K562 (cell line): Measurements from ENCODE around the gene CHSY3. TPM values are rescaled to one million over a fixed set of nuclear protein-coding genes. Genes with fewer than 3 reads are reported as not detected.

Experiments
- ATAC-seq: fragments of 200-7000 bp; cut with Tn5 transposase; 3 replicates; pipeline ENCODE4 v1.9.1; 2020; ENCODE audit warnings: moderate library complexity
- BruUV-seq: library from RNA; stranded (reverse); fragments of 400-500 nt; replicated peaks from 2 replicates; lab custom pipeline; 2021; lab: Mats Ljungman, UMichigan
- CTCF ChIA-PET: fragments of 300-600 bp; formaldehyde crosslinking; extraction: SDS; loops from one replicate; lab custom pipeline; 2021; ENCODE audit warnings: low intra/inter-chr PET ratio; lab: Yijun Ruan, JAX
- POLR2A ChIA-PET: fragments of 300-600, 350-650 bp; sonication (Branson Sonifier 250); formaldehyde crosslinking; extraction: SDS; loops from one replicate; lab custom pipeline; 2021; ENCODE audit warnings: antibody characterized with exemption, inconsistent platforms; lab: Yijun Ruan, JAX
- DNase-seq, 4 experiments: peaks; one replicate each; pipeline versions ENCODE4 v3.0.0 to v3.0.0-alpha.2; 2011 to 2018; ENCODE audit warnings: low spot score in 3 of 4, mixed read lengths in 3 of 4; ENCODE audit errors: extremely low read depth in 1 of 4
- FAIRE-seq: peaks from 2 replicates; lab custom pipeline; 2011; peaks lifted over from hg19 to GRCh38; lab: Jason Lieb, UNC
- H2AFZ ChIP-seq: 2 replicates; pipeline ENCODE4 v1.6.0; 2011; ENCODE audit warnings: low read depth, low read length, control low read depth, inconsistent platforms
- H3K27ac ChIP-seq: fragments of 200-600 bp; 3 replicates; pipeline ENCODE4 v1.8.0; 2011; ENCODE audit warnings: low read depth, mild to moderate bottlenecking, control low read depth, inconsistent platforms, low read length, moderate library complexity, mixed read lengths; ENCODE audit errors: extremely low read depth
- H3K27me3 ChIP-seq, 2 experiments: fragments of 300-600 bp in 1 of 2; 2 replicates in 1 of 2; 3 replicates in 1 of 2; pipeline versions ENCODE4 v1.6.0 to v1.8.0; 2011; ENCODE audit warnings: inconsistent platforms in 2 of 2, low read length in 2 of 2, mild to moderate bottlenecking in 1 of 2, mixed read lengths in 1 of 2, moderate library complexity in 1 of 2; ENCODE audit not compliant: control insufficient read depth in 2 of 2, insufficient read depth in 2 of 2
- H3K36me3 ChIP-seq: fragments of 300-600 bp; 3 replicates; pipeline ENCODE4 v1.8.0; 2011; ENCODE audit warnings: mild to moderate bottlenecking, low read length, inconsistent platforms; ENCODE audit not compliant: control insufficient read depth, insufficient read depth
- H3K4me1 ChIP-seq, 2 experiments: fragments of 200-600 bp in 1 of 2; replicated peaks in 1 of 2; 2 replicates in 1 of 2; 3 replicates in 1 of 2; pipeline versions ENCODE4 v1.5.1 to v1.8.0; 2011; ENCODE audit warnings: inconsistent platforms in 2 of 2, low read length in 2 of 2, mild to moderate bottlenecking in 1 of 2, mixed read lengths in 1 of 2, moderate library complexity in 1 of 2; ENCODE audit not compliant: control insufficient read depth in 2 of 2, insufficient read depth in 2 of 2
- H3K4me2 ChIP-seq: 2 replicates; pipeline ENCODE4 v1.6.1; 2011; ENCODE audit warnings: low read length, control low read depth, inconsistent platforms, mixed read lengths; ENCODE audit not compliant: insufficient read depth
- H3K4me3 ChIP-seq: fragments of 200-600 bp; sonication (generic), shearing (Covaris generic); 2 replicates; pipeline ENCODE4 v1.5.1; 2016; ENCODE audit warnings: control low read depth, inconsistent platforms
- H3K79me2 ChIP-seq: fragments of 200-600 bp; 3 replicates; pipeline ENCODE4 v1.8.0; 2011; ENCODE audit warnings: low read length, inconsistent platforms; ENCODE audit not compliant: control insufficient read depth, insufficient read depth
- H3K9ac ChIP-seq, 2 experiments: 2 replicates each; pipeline versions ENCODE4 v1.6.0 to v1.6.1; 2011; ENCODE audit warnings: low read depth in 2 of 2, low read length in 2 of 2, control low read depth in 1 of 2, inconsistent platforms in 1 of 2, mild to moderate bottlenecking in 1 of 2, mixed read lengths in 1 of 2; ENCODE audit not compliant: insufficient read depth in 1 of 2
- H3K9me1 ChIP-seq: one replicate; pipeline ENCODE4 v1.6.0; 2011; ENCODE audit warnings: inconsistent platforms, mild to moderate bottlenecking, low read length, moderate library complexity; ENCODE audit not compliant: control insufficient read depth, insufficient read depth
- H3K9me3 ChIP-seq: replicated peaks from 2 replicates; pipeline ENCODE4 v1.5.1; 2011; ENCODE audit warnings: low read depth, low read length, inconsistent platforms; ENCODE audit not compliant: control insufficient read depth, insufficient read depth
- H4K20me1 ChIP-seq: replicated peaks from 2 replicates; pipeline ENCODE4 v1.6.1; 2011; ENCODE audit warnings: low read length, inconsistent platforms, mixed read lengths; ENCODE audit not compliant: control insufficient read depth, insufficient read depth
- CEBPG ChIP-seq, 3 experiments: fragments of 200-800 bp in 1 of 3; sonication (Bioruptor generic) in 1 of 3; sonication (generic) in 1 of 3; formaldehyde crosslinking in 1 of 3; IDR thresholded peaks in 2 of 3; conservative IDR thresholded peaks in 1 of 3; 2 replicates each; pipeline versions ENCODE4 v1.6.1 to v1.8.0; 2016 to 2022; ENCODE audit warnings: missing compliant biosample characterization in 2 of 3, missing genetic modification characterization in 2 of 3, mild to moderate bottlenecking in 1 of 3, missing genetic modification reagents in 1 of 3
- ELF4 ChIP-seq: fragments of 450-650 bp; formaldehyde crosslinking; IDR thresholded peaks from 2 replicates; pipeline ENCODE4 v1.4.0; 2022; ENCODE audit warnings: missing genetic modification characterization
- HDAC6 ChIP-seq: IDR thresholded peaks from 2 replicates; pipeline ENCODE4 v1.6.1; 2012; ENCODE audit warnings: low read depth, mild to moderate bottlenecking, control low read depth, inconsistent platforms, low read length, moderate library complexity
- HMGN3 ChIP-seq: IDR thresholded peaks from 2 replicates; pipeline ENCODE4 v1.6.1; 2011; ENCODE audit warnings: borderline replicate concordance, low read depth, mild to moderate bottlenecking, mixed read lengths, low read length; ENCODE audit not compliant: insufficient read length; ENCODE audit errors: extremely low read depth
- MTA3 ChIP-seq: fragments of 450-650 bp; formaldehyde crosslinking; IDR thresholded peaks from 2 replicates; pipeline ENCODE4 v1.6.1; 2017; ENCODE audit warnings: mild to moderate bottlenecking, borderline replicate concordance
- ZNF165 ChIP-seq: fragments of 250-450 bp; sonication (Bioruptor Pico); IDR thresholded peaks from 2 replicates; pipeline ENCODE4 v1.4.0; 2020; ENCODE audit warnings: borderline replicate concordance
- ZNF232 ChIP-seq: sonication (generic); formaldehyde crosslinking; IDR thresholded peaks from 2 replicates; pipeline ENCODE4 v1.8.0; 2022; ENCODE audit warnings: mild to moderate bottlenecking, missing genetic modification reagents
- WGBS: fragments of 100-300 bp; shearing (Covaris generic); methylation state at CpG from one replicate; pipeline ENCODE4 v1.1.6; 2016; ENCODE audit warnings: low coverage, mixed read lengths; ENCODE audit not compliant: insufficient coverage; ENCODE audit errors: missing lambda C conversion rate; 5-methylcytosine and 5-hydroxymethylcytosine counted together
- in situ Hi-C: fragments of 300-500 bp; cut with MboI; formaldehyde crosslinking; loops from 4 replicates; pipeline ENCODE4 v1.15.0; 2018; ENCODE audit warnings: inconsistent platforms, mixed read lengths
- intact Hi-C: fragments of 100-400 bp; cut with micrococcal nuclease; formaldehyde crosslinking; loops from 2 replicates; pipeline ENCODE4 v1.14.2; 2022
- polyA plus RNA-seq, 8 experiments: library from polyadenylated mRNA; depleted of rRNA in 4 of 8; stranded (reverse) in 5 of 8; unstranded in 3 of 8; fragments of >200 nt; fragmentation: Nextera tagmentation in 2 of 8; fragmentation: Illumina TruSeq in 1 of 8; extraction: Ambion mirVana in 2 of 8; extraction: Trizol in 1 of 8; gene quantifications; 2 replicates each; pipeline versions ENCODE4 v1.2.1 to v1.2.3, GENCODE V29; 2011 to 2014; ENCODE audit warnings: inconsistent platforms in 1 of 8, missing spikeins in 1 of 8
- total RNA-seq, 7 experiments: library from RNA; depleted of rRNA in 6 of 7; stranded (reverse); fragments of >200 nt in 6 of 7; fragmentation: Illumina TruSeq in 2 of 7; extraction: Trizol in 2 of 7; gene quantifications; 2 replicates each; pipeline versions ENCODE4 v1.2.1 to v1.2.3, GENCODE V29; 2011 to 2021; ENCODE audit warnings: low replicate concordance in 1 of 7
- TF ChIP-seq, protein P1 (sequence below): fragments of 250-450 bp; sonication (Bioruptor Pico); IDR thresholded peaks from 2 replicates; pipeline ENCODE4 v1.5.0; 2021; ENCODE audit warnings: mild to moderate bottlenecking, borderline replicate concordance
- TF ChIP-seq, protein P2 (sequence below): sonication (generic); formaldehyde crosslinking; IDR thresholded peaks from 2 replicates; pipeline ENCODE4 v1.9.0; 2022; ENCODE audit warnings: mild to moderate bottlenecking, missing genetic modification reagents
- TF ChIP-seq, protein P3 (sequence below): IDR thresholded peaks from 2 replicates; pipeline ENCODE4 v1.6.1; 2011; ENCODE audit not compliant: insufficient read length; ENCODE audit errors: extremely low read depth
- TF ChIP-seq, protein P4 (sequence below): sonication (generic); formaldehyde crosslinking; IDR thresholded peaks from 2 replicates; pipeline ENCODE4 v1.8.1; 2023; ENCODE audit warnings: mild to moderate bottlenecking, missing genetic modification reagents, moderate library complexity

The CHSY3 gene
- total and polyA plus RNA-seq, 9 of the 15 experiments (the other 6 are each of a cell fraction or from before 2014, with no cell fraction given): 0.04 TPM; not detected in 8

DNA sequence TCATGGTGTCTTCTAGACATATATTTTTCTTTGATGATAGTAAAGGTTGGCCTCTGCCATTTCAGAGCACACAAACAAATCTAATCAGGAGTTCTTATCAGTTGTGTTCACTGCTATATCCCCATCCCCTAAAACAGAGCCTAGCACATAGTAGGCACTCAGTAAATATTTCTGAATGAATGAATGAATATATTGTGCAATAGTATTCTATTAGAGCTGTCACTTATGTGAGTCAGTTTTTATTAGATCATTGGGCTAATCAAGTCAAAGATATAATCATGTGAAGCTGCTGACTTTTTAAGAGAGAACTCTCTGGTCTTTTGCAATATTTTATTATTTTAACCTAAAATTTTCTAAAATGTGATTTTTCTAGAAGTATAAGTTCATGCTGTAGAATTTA lies 84.2 kb downstream of the CHSY3 start:
- Histone ChIP-seq H3K36me3 (no peaks in the 10 kb centered on the region), H3K79me2 (no peaks in the 10 kb centered on the region), H4K20me1 (no peaks in the 10 kb centered on the region), H3K4me1 (no peaks in the 10 kb centered on the region), H3K4me2 (no peak overlapping the region), H3K27me3 (no peaks in the 10 kb centered on the region), H2AFZ (no peak overlapping the region)
- ATAC-seq (no peak), DNase-seq (no peak)
- no TSS peak for BruUV-seq
- TF ChIP-seq CEBPG (CRISPR knock-in tag; IDR thresholded peaks at IDR 0.05) (no peak), CEBPG (tag; conservative IDR thresholded peaks at IDR 0.05 in 1 of 2, IDR thresholded peaks at IDR 0.05 in 1 of 2) (peak in 1 of 2 experiments; percentile 70; a peak in 2 of 4 replicates), ZNF232 (no peak)
- TF ChIP-seq, all 486 proteins: peak for 1
- in situ Hi-C loops (no loop called here), intact Hi-C loops (no loop called here)
- Histone ChIP-seq H3K9me1 (no peaks in the 10 kb centered on the region), H3K4me3 (no peak overlapping the region), H3K9me3 (no peaks in the 10 kb centered on the region; the same call in 1 of the 2 replicates), H3K27ac (no peak overlapping the region), H3K9ac (no peak overlapping the region)
- ChIA-PET CTCF (no interaction called here), POLR2A (no interaction called here)
- FAIRE-seq: no peak

DNA sequence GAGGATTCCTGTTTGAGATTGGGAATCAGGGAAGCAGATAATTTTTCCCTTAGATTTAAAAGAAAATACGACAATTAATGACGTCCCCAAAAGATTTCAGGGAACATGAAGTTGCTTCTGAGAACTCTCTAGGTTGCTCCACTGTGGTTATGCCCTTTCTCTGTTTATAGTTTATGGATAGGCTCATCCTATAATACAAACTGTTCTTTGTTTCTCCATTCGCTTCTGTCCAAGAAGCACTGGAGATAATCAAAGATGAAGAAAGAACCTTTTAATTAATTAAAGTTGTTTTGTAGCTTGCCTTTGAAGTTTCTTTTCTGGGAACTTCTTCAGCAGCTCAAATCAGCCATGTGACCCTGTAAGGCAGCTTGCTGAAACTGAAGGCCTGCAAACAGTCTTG lies 87.5 kb downstream of the CHSY3 start:
- intact Hi-C loops: no loop called here
- no peak for FAIRE-seq
- TF ChIP-seq, protein P1, sequence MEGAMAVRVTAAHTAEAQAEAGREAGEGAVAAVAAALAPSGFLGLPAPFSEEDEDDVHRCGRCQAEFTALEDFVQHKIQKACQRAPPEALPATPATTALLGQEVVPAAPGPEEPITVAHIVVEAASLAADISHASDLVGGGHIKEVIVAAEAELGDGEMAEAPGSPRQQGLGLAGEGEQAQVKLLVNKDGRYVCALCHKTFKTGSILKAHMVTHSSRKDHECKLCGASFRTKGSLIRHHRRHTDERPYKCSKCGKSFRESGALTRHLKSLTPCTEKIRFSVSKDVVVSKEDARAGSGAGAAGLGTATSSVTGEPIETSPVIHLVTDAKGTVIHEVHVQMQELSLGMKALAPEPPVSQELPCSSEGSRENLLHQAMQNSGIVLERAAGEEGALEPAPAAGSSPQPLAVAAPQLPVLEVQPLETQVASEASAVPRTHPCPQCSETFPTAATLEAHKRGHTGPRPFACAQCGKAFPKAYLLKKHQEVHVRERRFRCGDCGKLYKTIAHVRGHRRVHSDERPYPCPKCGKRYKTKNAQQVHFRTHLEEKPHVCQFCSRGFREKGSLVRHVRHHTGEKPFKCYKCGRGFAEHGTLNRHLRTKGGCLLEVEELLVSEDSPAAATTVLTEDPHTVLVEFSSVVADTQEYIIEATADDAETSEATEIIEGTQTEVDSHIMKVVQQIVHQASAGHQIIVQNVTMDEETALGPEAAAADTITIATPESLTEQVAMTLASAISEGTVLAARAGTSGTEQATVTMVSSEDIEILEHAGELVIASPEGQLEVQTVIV (CRISPR knock-in tag): no peak
- TF ChIP-seq ELF4 (CRISPR knock-in tag) (no peak), HDAC6 (no peak), MTA3 (no peak), ZNF165 (CRISPR knock-in tag) (no peak), HMGN3 (no peak)
- TF ChIP-seq, protein P2, sequence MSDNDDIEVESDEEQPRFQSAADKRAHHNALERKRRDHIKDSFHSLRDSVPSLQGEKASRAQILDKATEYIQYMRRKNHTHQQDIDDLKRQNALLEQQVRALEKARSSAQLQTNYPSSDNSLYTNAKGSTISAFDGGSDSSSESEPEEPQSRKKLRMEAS (CRISPR knock-in tag): no peak
- TF ChIP-seq, protein P3, sequence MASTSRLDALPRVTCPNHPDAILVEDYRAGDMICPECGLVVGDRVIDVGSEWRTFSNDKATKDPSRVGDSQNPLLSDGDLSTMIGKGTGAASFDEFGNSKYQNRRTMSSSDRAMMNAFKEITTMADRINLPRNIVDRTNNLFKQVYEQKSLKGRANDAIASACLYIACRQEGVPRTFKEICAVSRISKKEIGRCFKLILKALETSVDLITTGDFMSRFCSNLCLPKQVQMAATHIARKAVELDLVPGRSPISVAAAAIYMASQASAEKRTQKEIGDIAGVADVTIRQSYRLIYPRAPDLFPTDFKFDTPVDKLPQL: no peak
- TF ChIP-seq, protein P4, sequence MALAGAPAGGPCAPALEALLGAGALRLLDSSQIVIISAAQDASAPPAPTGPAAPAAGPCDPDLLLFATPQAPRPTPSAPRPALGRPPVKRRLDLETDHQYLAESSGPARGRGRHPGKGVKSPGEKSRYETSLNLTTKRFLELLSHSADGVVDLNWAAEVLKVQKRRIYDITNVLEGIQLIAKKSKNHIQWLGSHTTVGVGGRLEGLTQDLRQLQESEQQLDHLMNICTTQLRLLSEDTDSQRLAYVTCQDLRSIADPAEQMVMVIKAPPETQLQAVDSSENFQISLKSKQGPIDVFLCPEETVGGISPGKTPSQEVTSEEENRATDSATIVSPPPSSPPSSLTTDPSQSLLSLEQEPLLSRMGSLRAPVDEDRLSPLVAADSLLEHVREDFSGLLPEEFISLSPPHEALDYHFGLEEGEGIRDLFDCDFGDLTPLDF (CRISPR knock-in tag): no peak

More for the DNA sequence above, 87.5 kb downstream of the CHSY3 start:
- Histone ChIP-seq H3K36me3 (no peaks in the 10 kb centered on the region), H3K4me3 (no peak overlapping the region), H3K27me3 (no peaks in the 10 kb centered on the region), H3K79me2 (no peaks in the 10 kb centered on the region), H3K4me2 (no peak overlapping the region), H3K9me3 (no peaks in the 10 kb centered on the region; the same call in 1 of the 2 replicates), H3K9me1 (no peaks in the 10 kb centered on the region), H3K4me1 (no peaks in the 10 kb centered on the region), H3K27ac (no peak overlapping the region), H3K9ac (no peak overlapping the region), H2AFZ (no peak overlapping the region), H4K20me1 (no peaks in the 10 kb centered on the region)
- ATAC-seq (no peak), DNase-seq (no peak)
- in situ Hi-C loops: no loop called here
- 0% methylated on average over 3 of the region's 3 CpGs for WGBS
- BruUV-seq: no TSS peak
- CTCF ChIA-PET: no interaction called here
- POLR2A ChIA-PET: no interaction called here
